Measurements from ENCODE around the gene TRIM44.
"Not testable (repeated sequence)": the region's sequence is repeated elsewhere in the genome, so short reads cannot be mapped to it uniquely, and the experiment has no call there.

Gene TRIM44

DNA sequence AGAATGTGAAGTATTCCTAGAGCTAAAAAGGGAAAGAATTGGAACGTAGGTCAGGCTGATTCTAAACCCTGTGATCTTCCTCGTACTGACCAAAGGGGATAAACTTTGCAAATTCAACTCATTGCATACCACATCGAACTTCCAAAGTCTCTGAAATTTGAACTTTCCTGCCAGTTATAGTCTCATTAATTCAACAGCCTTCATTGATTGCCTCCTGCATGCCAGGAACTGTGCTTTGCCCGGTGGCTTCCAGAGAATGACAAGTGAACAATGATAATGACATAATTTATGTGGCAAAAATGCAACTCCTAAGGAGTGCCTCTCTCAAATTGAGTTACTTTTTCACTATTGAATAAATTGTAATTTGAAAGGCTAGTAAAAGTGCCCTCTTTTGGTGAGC, 173.6 kb downstream of the TRIM44 start:
- H3K4me3 ChIP-seq (replicated peaks; ENCODE audit: low read depth, low read length): no peak overlapping the region
- no peak for DNase-seq (ENCODE audit: extremely low read depth, low read depth)
- TF ChIP-seq, protein P1, sequence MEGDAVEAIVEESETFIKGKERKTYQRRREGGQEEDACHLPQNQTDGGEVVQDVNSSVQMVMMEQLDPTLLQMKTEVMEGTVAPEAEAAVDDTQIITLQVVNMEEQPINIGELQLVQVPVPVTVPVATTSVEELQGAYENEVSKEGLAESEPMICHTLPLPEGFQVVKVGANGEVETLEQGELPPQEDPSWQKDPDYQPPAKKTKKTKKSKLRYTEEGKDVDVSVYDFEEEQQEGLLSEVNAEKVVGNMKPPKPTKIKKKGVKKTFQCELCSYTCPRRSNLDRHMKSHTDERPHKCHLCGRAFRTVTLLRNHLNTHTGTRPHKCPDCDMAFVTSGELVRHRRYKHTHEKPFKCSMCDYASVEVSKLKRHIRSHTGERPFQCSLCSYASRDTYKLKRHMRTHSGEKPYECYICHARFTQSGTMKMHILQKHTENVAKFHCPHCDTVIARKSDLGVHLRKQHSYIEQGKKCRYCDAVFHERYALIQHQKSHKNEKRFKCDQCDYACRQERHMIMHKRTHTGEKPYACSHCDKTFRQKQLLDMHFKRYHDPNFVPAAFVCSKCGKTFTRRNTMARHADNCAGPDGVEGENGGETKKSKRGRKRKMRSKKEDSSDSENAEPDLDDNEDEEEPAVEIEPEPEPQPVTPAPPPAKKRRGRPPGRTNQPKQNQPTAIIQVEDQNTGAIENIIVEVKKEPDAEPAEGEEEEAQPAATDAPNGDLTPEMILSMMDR (IDR thresholded peaks at IDR 0.05; ENCODE audit: low read depth, low read length, missing control alignments): no peak

- DNase-seq (ENCODE audit: extremely low read depth, low read depth): no peak
- TF ChIP-seq, protein P1 (IDR thresholded peaks at IDR 0.05; ENCODE audit: low read depth, low read length, missing control alignments): no peak
- H3K4me3 ChIP-seq (replicated peaks; ENCODE audit: low read depth, low read length): no peak overlapping the region
Measured at GRCh38 chr11:35838071-35838470, 175.5 kb downstream of the TRIM44 start.

DNA sequence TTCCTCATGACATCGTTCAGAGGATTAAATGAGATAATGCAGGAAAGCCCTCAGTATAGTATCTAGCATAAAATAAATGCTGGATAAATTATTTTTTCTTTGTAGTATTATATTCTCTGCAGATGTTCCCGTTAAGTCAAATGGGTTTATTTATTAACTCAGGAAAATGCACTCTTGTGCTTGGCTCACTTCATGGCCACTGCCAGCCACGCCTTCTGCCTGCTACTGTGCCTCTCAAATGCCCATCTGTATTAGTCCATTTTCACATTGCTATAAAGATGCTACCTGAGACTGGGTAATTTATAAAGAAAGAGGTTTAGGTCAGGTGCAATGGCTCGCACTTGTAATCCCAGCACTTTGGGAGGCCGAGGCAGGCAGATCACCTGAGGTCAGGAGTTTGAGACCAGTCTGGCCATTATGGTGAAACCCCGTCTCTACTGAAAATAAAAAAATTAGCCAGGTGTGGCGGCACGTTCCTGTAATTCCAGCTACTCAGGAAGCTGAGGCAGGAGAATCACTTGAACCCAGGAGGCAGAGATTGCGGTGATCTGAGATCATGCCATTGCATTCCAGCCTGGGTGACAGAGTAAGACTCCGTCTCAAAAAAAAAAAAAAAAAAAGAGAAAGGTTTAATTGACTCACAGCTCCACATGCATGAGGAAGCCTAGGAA, 176.3 kb downstream of the TRIM44 start:
- H3K4me3 ChIP-seq (replicated peaks; ENCODE audit: low read depth, low read length); DNase-seq (ENCODE audit: extremely low read depth, low read depth): not testable (repeated sequence)

DNA sequence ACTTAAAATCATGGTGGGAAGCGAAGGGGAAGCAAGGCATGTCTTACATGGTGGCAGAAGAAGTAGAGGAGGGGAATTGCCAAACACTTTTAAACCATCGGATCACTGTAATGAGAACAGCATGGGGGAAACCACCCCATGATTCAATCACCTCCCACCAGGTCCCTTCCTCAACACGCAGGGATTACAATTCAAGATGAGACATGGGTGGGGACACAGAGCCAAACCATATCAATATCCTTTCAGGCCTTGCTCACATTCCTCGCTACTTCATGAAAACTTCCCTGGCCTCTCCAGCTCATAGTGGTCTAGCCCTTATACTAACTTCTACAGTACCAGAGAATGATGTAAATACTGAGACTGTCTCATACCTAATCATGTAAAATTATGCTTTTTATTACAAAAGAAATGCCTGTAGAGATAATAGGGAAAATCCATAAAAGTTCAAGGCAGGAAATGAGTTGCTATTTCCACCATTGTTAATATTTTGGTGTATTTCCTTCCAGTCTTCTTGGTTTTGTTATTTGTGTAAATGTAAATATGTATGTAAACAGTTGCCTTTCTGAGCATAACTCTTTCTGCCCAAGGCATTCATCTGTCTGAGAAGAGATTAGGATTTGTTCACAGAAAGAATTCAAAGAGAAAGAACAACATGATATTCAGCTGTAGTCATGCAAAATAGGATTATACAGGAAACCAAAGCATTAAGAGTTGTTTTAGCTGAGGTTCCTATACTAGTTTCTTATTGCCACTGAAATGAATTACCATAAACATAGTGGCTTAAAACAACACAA, 177.0 kb downstream of the TRIM44 start:
- TF ChIP-seq, protein P1 (IDR thresholded peaks at IDR 0.05; ENCODE audit: low read depth, low read length, missing control alignments): no peak
- DNase-seq (ENCODE audit: extremely low read depth, low read depth): no peak
- H3K4me3 ChIP-seq (replicated peaks; ENCODE audit: low read depth, low read length): no peak overlapping the region

DNA sequence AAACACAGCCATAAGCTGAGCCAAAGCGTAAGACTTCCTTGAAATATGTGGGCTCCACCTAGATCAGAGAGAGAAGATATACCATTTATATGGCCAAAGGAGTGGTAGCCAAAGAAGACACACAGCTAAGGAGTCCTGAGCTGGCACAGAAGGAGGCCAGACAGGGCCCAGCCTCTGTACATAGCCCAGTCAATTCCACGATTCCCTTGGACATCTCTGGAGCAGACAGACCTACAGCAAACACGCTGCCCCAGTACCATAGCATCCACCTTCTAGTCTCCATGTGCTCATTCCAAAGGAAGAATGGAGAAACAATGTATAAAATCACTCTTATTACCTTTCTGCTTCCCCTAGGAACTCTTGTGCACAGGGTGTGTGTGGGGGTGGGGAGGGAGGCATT, 179.2 kb downstream of the TRIM44 start:
- H3K4me3 ChIP-seq (replicated peaks; ENCODE audit: low read depth, low read length): no peak overlapping the region
- TF ChIP-seq, protein P1 (IDR thresholded peaks at IDR 0.05; ENCODE audit: low read depth, low read length, missing control alignments): no peak
- no peak for DNase-seq (ENCODE audit: extremely low read depth, low read depth)

- TF ChIP-seq, protein P1 (IDR thresholded peaks at IDR 0.05; ENCODE audit: low read depth, low read length, missing control alignments): no peak
- no peak overlapping the region for H3K4me3 ChIP-seq (replicated peaks; ENCODE audit: low read depth, low read length)
- no peak for DNase-seq (ENCODE audit: extremely low read depth, low read depth)
Measured at GRCh38 chr11:35842958-35843357, 180.4 kb downstream of the TRIM44 start.

GRCh38 chr11:35844579-35844978, 182.0 kb downstream of the TRIM44 start:
- DNase-seq (ENCODE audit: extremely low read depth, low read depth): no peak
- no peak overlapping the region for H3K4me3 ChIP-seq (replicated peaks; ENCODE audit: low read depth, low read length)
- TF ChIP-seq, protein P1 (IDR thresholded peaks at IDR 0.05; ENCODE audit: low read depth, low read length, missing control alignments): no peak
